Psoas muscle (tissue), 8 donors: ENCODE measurements around the gene CACNA1D. TPM values are rescaled to one million over a fixed set of nuclear protein-coding genes. Genes with fewer than 3 reads are reported as not detected.

Experiments
- ATAC-seq, 4 donors: fragments of 200-7000 bp; cut with Tn5 transposase; one replicate each; pipeline ENCODE4 v1.9.1; 2020; ENCODE audit warnings: moderate library complexity in 3 of 4, mild to moderate bottlenecking in 2 of 4
- DNase-seq, 2 donors: peaks; one replicate each; pipeline ENCODE4 v3.0.0-alpha.2; 2020
- H3K27ac ChIP-seq: fragments of 200-600 bp; one replicate; pipeline ENCODE4 v1.8.0; 2022
- H3K27me3 ChIP-seq, 3 donors: fragments of 200-600 bp in 1 of 3; one replicate each; pipeline versions ENCODE4 v1.6.1 to v1.8.0; 2013 to 2022; ENCODE audit warnings: low read length in 2 of 3, mild to moderate bottlenecking in 2 of 3, moderate library complexity in 1 of 3; ENCODE audit not compliant: insufficient read depth in 3 of 3
- H3K36me3 ChIP-seq, 2 donors: fragments of 200-600 bp in 1 of 2; one replicate each; pipeline versions ENCODE4 v1.6.1 to v1.8.0; 2013 to 2022; ENCODE audit warnings: low read depth in 1 of 2, mild to moderate bottlenecking in 1 of 2, moderate library complexity in 1 of 2; ENCODE audit not compliant: insufficient read depth in 1 of 2
- H3K4me1 ChIP-seq: fragments of 200-600 bp; one replicate; pipeline ENCODE4 v1.8.0; 2022
- H3K4me3 ChIP-seq: fragments of 200-600 bp; one replicate; pipeline ENCODE4 v1.8.0; 2022; ENCODE audit warnings: mild to moderate bottlenecking
- H3K9me3 ChIP-seq: fragments of 200-600 bp; one replicate; pipeline ENCODE4 v1.8.0; 2022
- WGBS, 3 donors: extraction: QIAGEN DNeasy Blood & Tissue Kit; methylation state at CpG; one replicate each; pipeline versions ENCODE4 v1.1.6 to v1.1.7; 2013; 5-methylcytosine and 5-hydroxymethylcytosine counted together
- intact Hi-C, 2 donors: fragments of 100-400 bp; cut with DNase I; formaldehyde crosslinking; loops; one replicate each; pipeline versions ENCODE4 v1.11.0 to v1.14.2; 2022
- polyA plus RNA-seq, 3 donors: library from polyadenylated mRNA; stranded (reverse); fragments of 200-250 nt; gene quantifications; one replicate each; pipeline ENCODE4 v1.2.3, GENCODE V29; 2013
- total RNA-seq, 4 donors: library from RNA; stranded (reverse); fragmentation: NEBNext Ultra II Directional in 2 of 4; extraction: Animal tissue kit (Norgen Biotek cat#: 25700) in 2 of 4; gene quantifications; one replicate each; pipeline versions ENCODE4 v1.2.1 to v1.2.4, GENCODE V29; 2021 to 2023
- TF ChIP-seq, protein P1 (sequence below): fragments of 200-600 bp; IDR thresholded peaks from one replicate; pipeline ENCODE4 v1.8.0; 2022; ENCODE audit warnings: antibody characterized with exemption
- donor health status: healthy with polysubstance abuse.
- donor health status: DM: no; HTN: no; CAD: no; lungs with moderate emphysema.
- donor health status: Bipolar disorder and iron deficiency.
- donor health status: healthy.
- donor health status: DM: yes; HTN: yes; CAD: no.
- donor health status: DM: no; HTN: no; CAD: no.
- donor health status: DM: no; HTN: no; CAD: no.
- donor health status: DM: yes; HTN: yes; CAD: no.

Gene CACNA1D
- total and polyA plus RNA-seq, 7 donors = 0.05 to 0.82 (median 0.28) TPM; not detected in 2

DNA sequence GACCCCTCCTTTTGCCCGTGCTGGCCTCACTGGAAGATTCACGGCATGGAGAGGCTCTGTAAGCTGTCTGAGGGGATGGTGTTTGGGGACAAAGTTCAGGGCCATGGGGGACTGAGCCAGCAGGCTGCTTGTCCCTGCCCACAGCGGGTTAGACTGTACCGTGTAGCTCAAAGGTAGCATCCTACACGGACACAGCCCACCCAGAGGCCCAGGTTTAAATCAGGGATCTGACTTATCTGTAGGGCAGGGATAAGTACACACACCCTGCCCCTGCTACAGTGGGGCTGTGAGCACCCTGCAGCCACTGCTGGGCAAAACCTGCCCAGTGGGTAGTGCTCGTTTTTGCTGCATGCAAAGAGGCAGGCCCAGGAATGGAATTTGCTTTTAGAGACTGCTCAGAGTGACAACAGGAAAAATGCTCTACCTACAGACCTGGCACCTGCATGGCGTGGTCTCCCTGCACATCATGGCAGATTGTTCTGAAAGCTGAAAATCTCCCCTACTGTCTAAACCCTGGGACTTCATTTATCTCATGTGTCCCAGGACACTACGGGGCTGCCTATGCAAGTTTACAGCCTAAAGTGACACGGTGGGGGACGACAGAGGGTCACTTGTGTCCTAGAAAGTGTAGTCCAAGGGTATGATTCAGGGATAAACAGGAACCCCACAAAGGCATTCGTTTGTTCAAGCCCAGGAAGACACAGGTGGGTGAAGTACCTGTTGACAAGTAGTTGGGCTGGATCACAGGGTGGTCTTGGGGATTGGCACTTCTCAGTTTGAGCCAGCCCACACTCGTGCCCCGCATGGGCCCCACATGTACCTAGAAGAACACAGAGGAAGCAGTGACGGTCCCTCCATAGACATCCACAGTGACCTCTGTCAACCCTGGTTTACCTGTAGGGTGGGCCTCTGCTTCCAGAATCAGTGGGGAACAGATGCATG is 324.1 kb downstream of the CACNA1D start:
- H3K4me3 ChIP-seq = no peak overlapping the region
- no peak overlapping the region for H3K27ac ChIP-seq
- H3K27me3 ChIP-seq = no peaks in the 10 kb centered on the region
- TF ChIP-seq, protein P1, sequence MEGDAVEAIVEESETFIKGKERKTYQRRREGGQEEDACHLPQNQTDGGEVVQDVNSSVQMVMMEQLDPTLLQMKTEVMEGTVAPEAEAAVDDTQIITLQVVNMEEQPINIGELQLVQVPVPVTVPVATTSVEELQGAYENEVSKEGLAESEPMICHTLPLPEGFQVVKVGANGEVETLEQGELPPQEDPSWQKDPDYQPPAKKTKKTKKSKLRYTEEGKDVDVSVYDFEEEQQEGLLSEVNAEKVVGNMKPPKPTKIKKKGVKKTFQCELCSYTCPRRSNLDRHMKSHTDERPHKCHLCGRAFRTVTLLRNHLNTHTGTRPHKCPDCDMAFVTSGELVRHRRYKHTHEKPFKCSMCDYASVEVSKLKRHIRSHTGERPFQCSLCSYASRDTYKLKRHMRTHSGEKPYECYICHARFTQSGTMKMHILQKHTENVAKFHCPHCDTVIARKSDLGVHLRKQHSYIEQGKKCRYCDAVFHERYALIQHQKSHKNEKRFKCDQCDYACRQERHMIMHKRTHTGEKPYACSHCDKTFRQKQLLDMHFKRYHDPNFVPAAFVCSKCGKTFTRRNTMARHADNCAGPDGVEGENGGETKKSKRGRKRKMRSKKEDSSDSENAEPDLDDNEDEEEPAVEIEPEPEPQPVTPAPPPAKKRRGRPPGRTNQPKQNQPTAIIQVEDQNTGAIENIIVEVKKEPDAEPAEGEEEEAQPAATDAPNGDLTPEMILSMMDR = no peak
- H3K9me3 ChIP-seq = no peaks in the 10 kb centered on the region
- intact Hi-C loops = no loop called here
- DNase-seq (no peak), ATAC-seq (no peak)
- peaks cover 0 to 16% of the 10 kb centered on the region in 2 donors for H3K36me3 ChIP-seq
- H3K4me1 ChIP-seq = peaks cover 14% of the 10 kb centered on the region
- WGBS, 3 donors = 88 to 90% (median 89%) methylated on average over 14 of the region's 14 CpGs

DNA sequence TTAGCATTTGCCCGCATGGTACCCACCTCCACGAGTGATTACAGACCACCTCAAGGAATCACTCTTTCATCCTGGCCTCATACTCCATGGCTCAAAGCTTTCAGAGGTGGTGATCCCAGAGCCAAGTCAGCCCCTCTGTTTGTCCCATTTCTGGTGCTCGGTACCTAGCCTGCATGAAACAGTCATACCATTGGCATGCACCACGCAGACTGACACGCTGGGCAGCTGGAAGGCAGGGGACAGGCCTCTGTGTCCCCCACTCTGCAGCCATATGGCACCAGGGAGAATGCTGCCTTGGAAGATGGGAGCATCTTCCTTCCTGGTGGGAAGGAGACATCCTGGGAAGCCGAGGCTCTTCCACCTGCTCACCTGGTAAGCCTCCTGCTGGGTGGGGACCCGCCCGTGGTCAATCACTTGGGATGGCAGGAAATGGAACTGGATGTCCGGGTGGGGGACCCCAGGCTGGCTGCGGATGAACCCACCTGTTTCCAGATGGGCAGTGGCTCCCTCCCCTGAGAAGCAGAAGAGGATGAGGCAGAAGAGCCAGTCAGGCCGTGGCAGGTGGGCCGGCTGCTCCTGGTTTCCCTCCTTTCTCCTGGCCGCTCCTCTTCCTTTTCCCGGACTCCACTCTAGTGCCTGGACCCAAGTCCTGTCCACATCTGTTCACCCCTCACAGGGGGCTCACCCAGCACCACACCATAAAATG is 324.9 kb downstream of the CACNA1D start:
- Histone ChIP-seq H3K4me3 (no peak overlapping the region), H3K27ac (no peak overlapping the region)

DNA sequence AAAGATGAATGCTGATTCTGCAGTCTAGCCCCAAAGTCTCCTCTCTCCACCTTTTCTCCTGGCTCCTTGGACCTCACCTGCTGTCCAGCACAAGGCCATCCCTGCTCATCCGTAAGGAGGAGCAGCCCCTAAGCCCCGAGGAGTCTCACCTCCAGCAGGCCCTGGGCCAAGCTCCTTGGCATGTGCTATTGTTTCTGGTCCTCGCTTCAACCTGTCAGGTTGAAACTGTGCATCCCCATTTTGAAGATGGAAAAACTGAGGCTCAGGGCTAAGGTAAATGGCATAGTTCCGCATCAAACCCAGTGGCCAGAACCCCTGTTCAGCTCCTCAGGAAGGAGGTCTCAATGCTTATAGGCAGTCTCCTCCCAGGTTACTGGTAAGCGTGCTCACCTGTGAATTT is 325.7 kb downstream of the CACNA1D start:
- Histone ChIP-seq H3K36me3 (peaks cover 0 to 16% of the 10 kb centered on the region in 2 donors), H3K27me3 (no peaks in the 10 kb centered on the region), H3K9me3 (no peaks in the 10 kb centered on the region), H3K27ac (no peak overlapping the region), H3K4me1 (peaks cover 14% of the 10 kb centered on the region), H3K4me3 (no peak overlapping the region)
- WGBS, 3 donors = 93 to 98% (median 97%) methylated on average over 5 of the region's 5 CpGs
- ATAC-seq (no peak), DNase-seq (no peak)
- intact Hi-C loops = no loop called here
- TF ChIP-seq, protein P1 = no peak

More for the DNA sequence above, 324.9 kb downstream of the CACNA1D start:
- no peak for DNase-seq
- H3K27me3 ChIP-seq = no peaks in the 10 kb centered on the region
- WGBS, 3 donors = 87 to 94% (median 91%) methylated on average over 11 to 14 of the region's 14 CpGs
- ATAC-seq = no peak
- intact Hi-C loops = no loop called here
- peaks cover 14% of the 10 kb centered on the region for H3K4me1 ChIP-seq
- TF ChIP-seq, protein P1 = no peak
- peaks cover 0 to 16% of the 10 kb centered on the region in 2 donors for H3K36me3 ChIP-seq
- H3K9me3 ChIP-seq = no peaks in the 10 kb centered on the region

DNA sequence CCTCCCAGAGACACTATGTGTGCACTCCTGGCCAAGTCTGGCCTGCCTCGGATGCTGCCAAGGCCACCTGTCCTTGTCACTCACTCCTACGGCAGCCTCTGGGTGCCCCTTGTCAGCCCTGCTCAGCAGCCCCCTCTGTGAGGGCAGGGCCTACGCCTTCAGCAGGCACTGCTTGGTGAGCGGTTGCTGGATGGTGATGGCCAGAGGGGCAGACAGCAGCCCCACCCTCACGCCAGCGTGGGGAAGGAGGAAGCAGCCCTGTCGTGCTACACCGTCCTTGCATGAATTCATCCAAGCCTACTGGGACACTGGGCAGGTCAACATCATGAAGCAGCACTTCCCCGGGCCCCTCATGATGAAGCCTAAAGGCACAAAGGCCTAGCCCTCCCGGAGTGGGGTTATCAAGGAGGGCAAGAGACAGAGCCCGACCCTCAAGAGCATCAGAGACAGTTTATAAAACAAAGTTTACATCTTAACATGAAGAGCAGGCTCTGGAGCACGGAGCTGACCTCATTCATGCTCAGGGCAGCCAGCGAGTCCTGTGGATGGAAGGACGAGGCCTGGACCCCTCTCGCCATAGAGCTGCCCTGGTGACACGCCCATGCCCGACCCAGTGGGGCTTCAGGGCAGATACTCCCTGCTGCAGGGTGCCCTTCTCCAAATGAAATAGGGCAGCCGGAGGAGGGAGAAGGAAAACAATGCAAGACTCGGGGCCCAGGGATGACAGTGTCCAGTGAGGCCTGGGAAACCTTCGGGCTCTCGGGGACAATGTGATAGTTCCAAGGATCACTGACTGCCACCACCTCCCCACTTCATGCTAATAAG is 326.6 kb downstream of the CACNA1D start:
- peaks cover 0 to 16% of the 10 kb centered on the region in 2 donors for H3K36me3 ChIP-seq
- no peaks in the 10 kb centered on the region for H3K27me3 ChIP-seq
- no peaks in the 10 kb centered on the region for H3K9me3 ChIP-seq
- intact Hi-C loops = no loop called here
- peak overlapping the region; percentile 43 for H3K27ac ChIP-seq
- H3K4me3 ChIP-seq = no peak overlapping the region
- peak; percentile 66 to 83 (median 80) for ATAC-seq
- WGBS, 3 donors = 61 to 71% (median 61%) methylated on average over 18 to 21 of the region's 21 CpGs
- H3K4me1 ChIP-seq = peaks cover 14% of the 10 kb centered on the region
- TF ChIP-seq, protein P1 = no peak
- peak in 1 of 2 donors; percentile 40 for DNase-seq
